Spleen (tissue), 7 donors: ENCODE measurements around the gene ACYP2.

Experiments used
- CTCF ChIP-seq, 11 experiments: fragments of 200-600 bp in 7 of 11; fragments of 450-650 bp in 4 of 11; sonication (generic) in 4 of 11; IDR thresholded peaks in 8 of 11; conservative IDR thresholded peaks in 3 of 11; 1 replicate in 7 of 11; 2 replicates in 4 of 11; pipeline versions ENCODE4 v1.4.0 to v1.8.0; 2016 to 2021; ENCODE audit warnings: antibody characterized with exemption in 11 of 11, inconsistent platforms in 4 of 11, mild to moderate bottlenecking in 1 of 11
- POLR2A ChIP-seq, 3 donors: fragments of 450-650 bp; IDR thresholded peaks; one replicate each; pipeline ENCODE4 v1.5.1; 2017; ENCODE audit warnings: antibody characterized with exemption in 3 of 3, mild to moderate bottlenecking in 1 of 3
- POLR2AphosphoS5 ChIP-seq, 3 donors: sonication (generic); formaldehyde crosslinking; IDR thresholded peaks; one replicate each; pipeline ENCODE4 v1.5.1; 2017; ENCODE audit warnings: antibody characterized with exemption in 3 of 3
- donor health status: DM: no; HTN: no; CAD: no; lungs with moderate emphysema.
- donor health status: DM: no; HTN: no; CAD: no.
- donor health status: DM: no; HTN: no; CAD: no.

- no peak for TF ChIP-seq CTCF (IDR thresholded peaks at IDR 0.05 in 8 of 11, conservative IDR thresholded peaks at IDR 0.05 in 3 of 11)
- no peak for TF ChIP-seq POLR2AphosphoS5 (IDR thresholded peaks at IDR 0.05)
- TF ChIP-seq POLR2A (IDR thresholded peaks at IDR 0.05): no peak
These were observed 191.1 kb downstream of the ACYP2 start for GRCh38 chr2:54306556-54306955.
